Caco-2 (cell line): ENCODE measurements around the gene GRIA3. TPM values are rescaled to one million over a fixed set of nuclear protein-coding genes. Genes with fewer than 3 reads are reported as not detected.

Source experiments
- BruUV-seq: library from RNA; stranded (reverse); fragments of 400-500 nt; replicated peaks from 2 replicates; lab custom pipeline; 2021; lab: Mats Ljungman, UMichigan
- CTCF ChIA-PET: fragments of 300-600 bp; sonication (Branson Sonifier 250); formaldehyde crosslinking; loops from one replicate; lab custom pipeline; 2022; ENCODE audit warnings: antibody characterized with exemption; lab: Charles Lee
- POLR2A ChIA-PET: fragments of 300-600 bp; sonication (Branson Sonifier 250); formaldehyde crosslinking; loops from one replicate; lab custom pipeline; 2022; ENCODE audit warnings: antibody characterized with exemption; lab: Charles Lee
- DNase-seq, 2 experiments: peaks; one replicate each; pipeline versions ENCODE4 v3.0.0 to v3.0.0-alpha.2; 2020 to 2022
- H3K27me3 ChIP-seq: replicated peaks from 2 replicates; pipeline ENCODE4 v1.6.0; 2011; ENCODE audit warnings: low read length; ENCODE audit not compliant: control insufficient read depth, insufficient read depth
- H3K36me3 ChIP-seq: 2 replicates; pipeline ENCODE4 v1.5.1; 2011; ENCODE audit warnings: low read length; ENCODE audit not compliant: control insufficient read depth, insufficient read depth
- H3K4me1 ChIP-seq: fragments of 250-450 bp; sonication (Bioruptor Pico); 2 replicates; pipeline ENCODE4 v1.5.1; 2020; ENCODE audit warnings: mild to moderate bottlenecking
- H3K4me3 ChIP-seq: 2 replicates; pipeline ENCODE4 v1.5.1; 2011; ENCODE audit warnings: low read depth, mild to moderate bottlenecking, control low read depth, low read length
- H3K9me3 ChIP-seq: fragments of 250-450 bp; sonication (Bioruptor Pico); 2 replicates; pipeline ENCODE4 v1.5.1; 2020; ENCODE audit warnings: mild to moderate bottlenecking, moderate library complexity
- H3K27ac Mint-ChIP-seq: one replicate; pipeline ENCODE4 v1.8.0; 2022; ENCODE audit warnings: mixed read lengths; ENCODE audit not compliant: unreplicated experiment
- H3K27me3 Mint-ChIP-seq: one replicate; pipeline ENCODE4 v1.8.0; 2022; ENCODE audit warnings: mixed read lengths; ENCODE audit not compliant: insufficient read depth, unreplicated experiment
- H3K36me3 Mint-ChIP-seq: one replicate; pipeline ENCODE4 v1.8.0; 2022; ENCODE audit warnings: mild to moderate bottlenecking, mixed read lengths; ENCODE audit not compliant: insufficient read depth, unreplicated experiment
- H3K4me1 Mint-ChIP-seq: one replicate; pipeline ENCODE4 v1.8.0; 2022; ENCODE audit warnings: low read depth, mixed read lengths; ENCODE audit not compliant: unreplicated experiment
- H3K4me3 Mint-ChIP-seq: one replicate; pipeline ENCODE4 v1.8.0; 2022; ENCODE audit warnings: mild to moderate bottlenecking, moderate library complexity, mixed read lengths; ENCODE audit not compliant: unreplicated experiment
- H3K9me3 Mint-ChIP-seq: one replicate; pipeline ENCODE4 v1.8.0; 2022; ENCODE audit warnings: mixed read lengths; ENCODE audit not compliant: unreplicated experiment
- intact Hi-C: fragments of 100-400 bp; cut with micrococcal nuclease; formaldehyde crosslinking; loops from one replicate; pipeline ENCODE4 v1.10.0; 2022; ENCODE audit not compliant: unreplicated experiment
- total RNA-seq: library from RNA; stranded (reverse); gene quantifications from 2 replicates; pipeline ENCODE4 v1.2.3, GENCODE V29; 2022
- TF ChIP-seq, protein P1 (sequence below), 2 experiments: fragments of 200-600 bp in 1 of 2; IDR thresholded peaks; 1 replicate in 1 of 2; 2 replicates in 1 of 2; pipeline versions ENCODE4 v1.5.1 to v1.8.0; 2011 to 2022; ENCODE audit warnings: antibody characterized with exemption in 1 of 2, control low read depth in 1 of 2, inconsistent platforms in 1 of 2, low read depth in 1 of 2, low read length in 1 of 2, mild to moderate bottlenecking in 1 of 2, moderate library complexity in 1 of 2; ENCODE audit not compliant: insufficient read depth in 1 of 2, severe bottlenecking in 1 of 2, unreplicated experiment in 1 of 2

The GRIA3 gene
- total RNA-seq, 1 experiment from 2014 or later = not detected

DNA sequence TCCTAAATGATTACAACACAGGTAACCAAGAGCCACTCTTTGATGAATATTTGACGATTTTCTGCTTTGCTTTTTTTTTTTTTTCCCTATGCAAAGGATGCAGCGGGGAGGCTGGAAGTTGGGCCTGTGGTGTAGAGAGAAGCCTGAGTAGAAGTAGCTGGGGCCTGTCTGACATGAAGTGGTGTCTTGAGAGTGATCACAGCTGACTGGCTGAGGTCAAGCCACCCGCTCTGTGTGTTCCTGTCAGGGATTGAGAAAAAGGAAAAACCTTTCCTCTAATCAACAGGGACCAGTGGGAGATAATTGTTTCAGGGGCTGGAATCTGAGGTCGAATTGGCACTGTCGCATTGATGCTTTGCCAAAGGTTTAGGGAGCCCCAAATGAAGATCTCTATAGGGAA is 258.7 kb downstream of the GRIA3 start:
- H3K4me1 ChIP-seq = no peaks in the 10 kb centered on the region
- ChIA-PET POLR2A (no interaction called here), CTCF (interaction anchor here (0.6 kb wide), 1 partner anchor 7 kb away, joined by 3 read pairs; no protein-coding TSS in a partner anchor)
- Mint-ChIP-seq H3K27me3 (no peaks in the 10 kb centered on the region), H3K4me3 (no peak overlapping the region), H3K9me3 (no peaks in the 10 kb centered on the region), H3K36me3 (no peaks in the 10 kb centered on the region), H3K27ac (no peak overlapping the region), H3K4me1 (no peaks in the 10 kb centered on the region)
- intact Hi-C loops = no loop called here
- H3K36me3 ChIP-seq = no peaks in the 10 kb centered on the region
- no peak for DNase-seq
- no peaks in the 10 kb centered on the region for H3K27me3 ChIP-seq
- no peaks in the 10 kb centered on the region for H3K9me3 ChIP-seq
- BruUV-seq = no TSS peak
- TF ChIP-seq, protein P1, sequence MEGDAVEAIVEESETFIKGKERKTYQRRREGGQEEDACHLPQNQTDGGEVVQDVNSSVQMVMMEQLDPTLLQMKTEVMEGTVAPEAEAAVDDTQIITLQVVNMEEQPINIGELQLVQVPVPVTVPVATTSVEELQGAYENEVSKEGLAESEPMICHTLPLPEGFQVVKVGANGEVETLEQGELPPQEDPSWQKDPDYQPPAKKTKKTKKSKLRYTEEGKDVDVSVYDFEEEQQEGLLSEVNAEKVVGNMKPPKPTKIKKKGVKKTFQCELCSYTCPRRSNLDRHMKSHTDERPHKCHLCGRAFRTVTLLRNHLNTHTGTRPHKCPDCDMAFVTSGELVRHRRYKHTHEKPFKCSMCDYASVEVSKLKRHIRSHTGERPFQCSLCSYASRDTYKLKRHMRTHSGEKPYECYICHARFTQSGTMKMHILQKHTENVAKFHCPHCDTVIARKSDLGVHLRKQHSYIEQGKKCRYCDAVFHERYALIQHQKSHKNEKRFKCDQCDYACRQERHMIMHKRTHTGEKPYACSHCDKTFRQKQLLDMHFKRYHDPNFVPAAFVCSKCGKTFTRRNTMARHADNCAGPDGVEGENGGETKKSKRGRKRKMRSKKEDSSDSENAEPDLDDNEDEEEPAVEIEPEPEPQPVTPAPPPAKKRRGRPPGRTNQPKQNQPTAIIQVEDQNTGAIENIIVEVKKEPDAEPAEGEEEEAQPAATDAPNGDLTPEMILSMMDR (IDR thresholded peaks at IDR 0.05; ENCODE audit: insufficient read depth in 1 of 2, low read depth in 1 of 2, low read length in 1 of 2, severe bottlenecking in 1 of 2, unreplicated experiment in 1 of 2) = no peak
- no peak overlapping the region for H3K4me3 ChIP-seq

DNA sequence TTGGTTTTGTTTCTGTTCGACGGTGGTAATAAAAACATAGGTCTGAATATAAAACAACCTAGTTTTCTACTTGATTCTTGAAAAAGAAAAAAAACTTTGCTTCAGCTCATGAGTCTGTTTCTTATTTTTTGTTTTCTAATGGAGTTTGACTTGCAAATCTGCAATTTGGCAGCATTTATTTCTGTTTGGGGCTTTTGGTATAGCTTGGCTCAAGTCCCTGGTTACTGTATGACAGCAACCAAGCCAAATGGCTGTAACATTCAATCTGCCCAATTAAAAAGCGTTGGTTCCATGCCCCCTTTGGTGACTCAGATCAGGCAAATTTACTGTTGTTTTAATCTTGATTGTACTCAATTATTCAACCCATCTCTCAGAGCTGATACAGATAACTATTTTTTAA is 263.4 kb downstream of the GRIA3 start:
- Histone ChIP-seq H3K36me3 (no peaks in the 10 kb centered on the region), H3K27me3 (no peaks in the 10 kb centered on the region), H3K4me3 (no peak overlapping the region), H3K4me1 (no peaks in the 10 kb centered on the region), H3K9me3 (no peaks in the 10 kb centered on the region)
- Mint-ChIP-seq H3K9me3 (no peaks in the 10 kb centered on the region), H3K27me3 (no peaks in the 10 kb centered on the region), H3K36me3 (no peaks in the 10 kb centered on the region), H3K4me1 (no peaks in the 10 kb centered on the region), H3K27ac (no peak overlapping the region), H3K4me3 (no peak overlapping the region)
- ChIA-PET CTCF (no interaction called here), POLR2A (no interaction called here)
- DNase-seq = no peak
- TF ChIP-seq, protein P1 (IDR thresholded peaks at IDR 0.05; ENCODE audit: insufficient read depth in 1 of 2, low read depth in 1 of 2, low read length in 1 of 2, severe bottlenecking in 1 of 2, unreplicated experiment in 1 of 2) = no peak
- no TSS peak for BruUV-seq
- intact Hi-C loops = no loop called here

DNA sequence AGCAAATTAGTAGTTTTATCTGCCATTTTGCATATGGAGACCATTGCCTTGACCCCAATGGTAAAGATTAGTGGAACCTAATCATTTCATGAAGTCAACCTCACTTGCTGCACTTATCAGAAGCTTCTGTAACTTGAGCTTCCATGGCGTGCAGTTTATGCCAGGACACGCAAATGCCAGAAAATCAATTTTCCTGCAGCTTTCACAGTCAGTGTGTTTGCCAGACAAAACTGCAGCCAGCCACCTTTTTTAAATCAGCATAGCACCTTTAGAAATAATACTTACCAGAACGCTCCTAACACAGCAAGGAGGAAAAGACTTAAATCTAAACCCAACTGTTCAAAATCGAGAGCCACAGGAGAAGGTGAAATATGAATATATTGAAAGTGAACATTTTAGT is 265.3 kb downstream of the GRIA3 start:
- H3K36me3 Mint-ChIP-seq = no peaks in the 10 kb centered on the region

More for the DNA sequence above, 265.3 kb downstream of the GRIA3 start:
- Histone ChIP-seq H3K27me3 (no peaks in the 10 kb centered on the region), H3K36me3 (no peaks in the 10 kb centered on the region), H3K4me3 (no peak overlapping the region), H3K9me3 (no peaks in the 10 kb centered on the region), H3K4me1 (no peaks in the 10 kb centered on the region)
- Mint-ChIP-seq H3K27ac (no peak overlapping the region), H3K27me3 (no peaks in the 10 kb centered on the region), H3K4me1 (no peaks in the 10 kb centered on the region), H3K9me3 (no peaks in the 10 kb centered on the region), H3K4me3 (no peak overlapping the region)
- POLR2A ChIA-PET = no interaction called here
- TF ChIP-seq, protein P1 (IDR thresholded peaks at IDR 0.05; ENCODE audit: insufficient read depth in 1 of 2, low read depth in 1 of 2, low read length in 1 of 2, severe bottlenecking in 1 of 2, unreplicated experiment in 1 of 2) = no peak
- intact Hi-C loops = no loop called here
- DNase-seq = no peak
- BruUV-seq = no TSS peak
- CTCF ChIA-PET = no interaction called here
